HG03457 (cell line): ENCODE results near the gene RAB7B.

Experiments used
- ATAC-seq: cut with Tn5 transposase; IDR thresholded peaks from one replicate; pipeline ENCODE4 v1.9.1; 2021; ENCODE audit warnings: moderate number of reproducible peaks; ENCODE audit not compliant: unreplicated experiment

The RAB7B gene

DNA sequence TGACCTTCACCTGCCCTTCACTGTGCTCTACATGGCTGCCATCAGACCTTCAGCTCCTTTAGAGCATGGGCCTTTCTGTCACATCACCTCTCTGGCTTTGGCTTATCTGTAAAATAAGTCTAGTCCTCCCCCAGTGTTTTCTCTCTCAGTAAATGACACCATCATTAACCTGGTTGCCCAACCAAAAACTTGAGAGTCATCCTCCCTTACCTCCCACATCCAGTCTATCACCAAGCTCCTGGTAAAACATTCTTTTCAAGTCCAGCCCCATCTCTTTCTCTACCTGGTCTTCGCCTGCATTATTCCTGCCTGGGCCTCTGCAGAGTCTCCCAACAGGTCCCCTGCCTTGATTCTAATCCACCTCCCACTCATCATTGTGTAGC, 73.0 kb downstream of the RAB7B start:
- ATAC-seq = no peak

DNA sequence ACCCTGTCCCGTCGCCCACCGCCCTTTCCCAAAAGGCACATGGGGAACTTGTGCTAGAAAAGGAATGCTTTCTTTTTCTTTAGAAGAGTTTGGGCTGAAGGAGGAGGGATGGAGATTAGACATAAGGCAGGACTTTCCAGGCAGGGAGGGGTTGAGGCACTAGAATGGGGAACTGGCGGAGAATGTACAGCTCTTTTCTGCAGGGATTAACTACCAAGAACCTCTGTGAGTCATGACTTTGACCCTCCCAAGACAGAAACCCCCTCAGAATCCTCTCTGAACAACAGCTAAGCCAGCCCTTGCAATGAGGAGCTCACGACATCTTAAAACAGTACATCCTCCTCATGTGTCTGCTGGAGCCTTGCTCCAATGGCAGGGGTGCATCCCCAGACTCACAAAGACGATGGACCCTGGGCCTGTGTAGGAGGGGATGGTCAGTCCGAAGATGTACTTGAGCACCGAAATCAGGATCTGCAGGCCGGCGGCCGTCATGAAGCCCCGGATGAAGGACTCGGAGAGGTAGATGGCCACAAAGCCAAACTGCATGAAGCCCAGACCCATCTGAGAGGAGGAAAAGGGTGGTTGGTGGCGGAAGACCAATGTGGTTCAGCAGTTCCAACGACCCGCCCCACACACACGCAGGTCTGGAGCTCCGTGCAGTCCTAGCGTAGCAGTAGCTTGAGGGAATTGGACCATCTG, 73.5 kb downstream of the RAB7B start:
- ATAC-seq = no peak

DNA sequence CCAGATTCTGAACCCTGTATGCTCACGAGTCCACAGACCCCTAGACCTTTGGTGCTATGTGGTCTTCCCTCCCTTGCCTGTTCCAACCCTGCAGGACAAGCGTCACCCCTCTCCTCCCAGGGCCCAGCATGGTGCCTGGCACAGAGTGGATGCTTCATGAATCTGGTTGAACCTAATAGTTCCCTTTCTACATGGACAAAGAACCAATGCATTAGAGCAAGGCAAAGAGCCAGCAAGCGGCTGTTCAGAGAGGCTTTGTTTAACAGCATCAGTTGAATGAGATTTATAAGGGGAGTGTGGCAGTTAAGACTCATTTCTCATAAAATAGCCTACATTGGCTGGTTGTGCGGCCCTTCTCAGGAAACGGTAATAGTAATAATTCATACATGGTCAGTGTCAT, 74.9 kb downstream of the RAB7B start:
- ATAC-seq = no peak

DNA sequence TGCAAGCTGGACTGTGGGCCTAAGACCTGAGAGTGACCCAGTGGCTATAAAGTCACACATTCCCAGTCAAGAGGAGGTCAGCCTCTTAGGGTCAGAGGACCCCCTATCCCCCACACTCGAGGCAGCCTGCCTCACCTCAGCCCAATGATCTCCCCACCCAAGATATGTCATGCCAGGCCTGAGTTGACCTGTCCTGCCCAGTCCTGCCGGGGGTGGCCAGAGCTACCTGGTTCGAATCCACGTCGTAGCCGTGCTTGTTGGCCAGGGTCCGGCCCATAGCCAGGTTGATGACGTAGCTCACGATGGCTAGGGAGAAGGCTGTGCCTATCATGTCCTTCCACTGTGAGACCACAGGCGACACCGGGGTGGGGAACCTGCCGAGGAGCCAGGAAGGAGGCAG, 75.5 kb downstream of the RAB7B start:
- ATAC-seq = no peak

DNA sequence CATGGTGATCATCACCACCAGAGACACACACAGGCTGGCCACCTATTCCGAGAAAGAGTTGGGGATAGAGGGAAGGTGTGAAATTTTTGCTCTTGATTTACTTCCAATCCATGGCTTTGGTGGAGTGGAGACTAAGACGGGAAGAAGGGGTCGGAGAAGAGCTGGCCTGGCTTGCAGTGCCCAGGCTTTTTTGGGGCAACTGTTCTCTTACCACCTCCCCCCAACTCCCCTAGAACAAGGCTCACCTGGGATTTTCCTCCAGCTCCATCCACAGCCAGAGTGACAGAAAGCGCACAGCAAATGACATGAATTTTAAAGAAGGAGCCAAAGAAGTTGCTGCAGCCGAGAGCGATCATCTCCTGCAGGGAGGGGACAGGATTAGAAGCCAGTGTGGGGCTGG, 75.9 kb downstream of the RAB7B start:
- no peak for ATAC-seq
